ENCODE results near the gene C2. TPM values are rescaled to one million over a fixed set of nuclear protein-coding genes. Genes with fewer than 3 reads are reported as not detected.

The C2 gene
- polyA plus RNA-seq, 1 of the 3 experiments (the other 2 are of a cell fraction), result 0.43 TPM

- peaks cover 22% of the 10 kb centered on the region for H3F3A ChIP-seq (replicated peaks; ENCODE audit: insufficient read depth)
- no peak overlapping the region for H3K9ac ChIP-seq
- no peaks in the 10 kb centered on the region for H4K20me1 ChIP-seq (ENCODE audit: insufficient read depth)
- POLR2A ChIA-PET, result no interaction called here
- H3K4me1 ChIP-seq (ENCODE audit: control insufficient read depth in 1 of 2, insufficient read depth in 2 of 2, low read depth in 1 of 2, low read length in 1 of 2), result peaks cover 0 to 17% of the 10 kb centered on the region in 2 experiments; a peak in 2 of 4 replicates
- H3K4me3 ChIP-seq (ENCODE audit: low read depth in 2 of 2, low read length in 1 of 2), result no peak overlapping the region
- H3K9me3 ChIP-seq, result no peaks in the 10 kb centered on the region
- no peak overlapping the region for H3K27ac ChIP-seq (ENCODE audit: low read depth in 2 of 2, low read length in 1 of 2)
- H3K79me2 ChIP-seq (ENCODE audit: insufficient read depth), result peaks cover 43% of the 10 kb centered on the region
- H2AFZ ChIP-seq (ENCODE audit: low read depth), result no peak overlapping the region
- no peak for DNase-seq
- TF ChIP-seq EP300 (IDR thresholded peaks at IDR 0.05; ENCODE audit: borderline replicate concordance in 1 of 2, low read depth in 1 of 2, low read length in 1 of 2) (no peak), MEF2A (IDR thresholded peaks at IDR 0.05; ENCODE audit: borderline replicate concordance, low read depth) (no peak), RCOR1 (IDR thresholded peaks at IDR 0.05; ENCODE audit: low read length) (no peak), RXRA (IDR thresholded peaks at IDR 0.05; ENCODE audit: borderline replicate concordance, low read depth) (no peak), ELF1 (IDR thresholded peaks at IDR 0.05) (no peak), MXI1 (IDR thresholded peaks at IDR 0.05; ENCODE audit: low read depth, low read length) (no peak), CHD2 (IDR thresholded peaks at IDR 0.05; ENCODE audit: low read length, partially characterized antibody) (no peak), TAF1 (IDR thresholded peaks at IDR 0.05; ENCODE audit: borderline replicate concordance, low read depth, low read length) (no peak), SIN3A (IDR thresholded peaks at IDR 0.05; ENCODE audit: borderline replicate concordance, low read depth, low read length) (no peak), USF2 (IDR thresholded peaks at IDR 0.05; ENCODE audit: borderline replicate concordance, low read depth, low read length) (no peak), GATA2 (CRISPR knock-in tag; IDR thresholded peaks at IDR 0.05) (no peak), RAD21 (IDR thresholded peaks at IDR 0.05; ENCODE audit: low read length) (no peak), FOXJ3 (CRISPR knock-in tag; IDR thresholded peaks at IDR 0.05) (no peak), EZH2phosphoT487 (IDR thresholded peaks at IDR 0.05; ENCODE audit: borderline replicate concordance, low read depth) (no peak), REST (IDR thresholded peaks at IDR 0.05; ENCODE audit: low read depth, low read length) (no peak), SMC3 (IDR thresholded peaks at IDR 0.05; ENCODE audit: low read depth, low read length) (no peak), USF1 (IDR thresholded peaks at IDR 0.05; ENCODE audit: borderline replicate concordance, low read depth) (no peak), TEAD4 (IDR thresholded peaks at IDR 0.05; ENCODE audit: borderline replicate concordance, insufficient read depth) (no peak), POLR2AphosphoS5 (IDR thresholded peaks at IDR 0.05; ENCODE audit: low read depth, low read length) (no peak)
- TF ChIP-seq, protein P1, sequence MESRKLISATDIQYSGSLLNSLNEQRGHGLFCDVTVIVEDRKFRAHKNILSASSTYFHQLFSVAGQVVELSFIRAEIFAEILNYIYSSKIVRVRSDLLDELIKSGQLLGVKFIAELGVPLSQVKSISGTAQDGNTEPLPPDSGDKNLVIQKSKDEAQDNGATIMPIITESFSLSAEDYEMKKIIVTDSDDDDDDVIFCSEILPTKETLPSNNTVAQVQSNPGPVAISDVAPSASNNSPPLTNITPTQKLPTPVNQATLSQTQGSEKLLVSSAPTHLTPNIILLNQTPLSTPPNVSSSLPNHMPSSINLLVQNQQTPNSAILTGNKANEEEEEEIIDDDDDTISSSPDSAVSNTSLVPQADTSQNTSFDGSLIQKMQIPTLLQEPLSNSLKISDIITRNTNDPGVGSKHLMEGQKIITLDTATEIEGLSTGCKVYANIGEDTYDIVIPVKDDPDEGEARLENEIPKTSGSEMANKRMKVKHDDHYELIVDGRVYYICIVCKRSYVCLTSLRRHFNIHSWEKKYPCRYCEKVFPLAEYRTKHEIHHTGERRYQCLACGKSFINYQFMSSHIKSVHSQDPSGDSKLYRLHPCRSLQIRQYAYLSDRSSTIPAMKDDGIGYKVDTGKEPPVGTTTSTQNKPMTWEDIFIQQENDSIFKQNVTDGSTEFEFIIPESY (IDR thresholded peaks at IDR 0.05; ENCODE audit: borderline replicate concordance, low read depth), result no peak
- CTCF ChIA-PET, result no interaction called here
- WGBS (ENCODE audit: low lambda C conversion rate), result 84% methylated on average over 3 of the region's 3 CpGs
- no peak overlapping the region for H3K4me2 ChIP-seq
- H3K27me3 ChIP-seq (ENCODE audit: insufficient read depth), result no peaks in the 10 kb centered on the region
- H3K9me2 ChIP-seq, result no peaks in the 10 kb centered on the region
- H3K36me3 ChIP-seq (replicated peaks in 1 of 2; ENCODE audit: control insufficient read depth in 1 of 2, insufficient read depth in 2 of 2, low read length in 1 of 2), result peaks cover 44 to 65% of the 10 kb centered on the region in 2 experiments
These were observed 29.3 kb downstream of the C2 start for GRCh38 chr6:31956796-31957195.

Measured in SK-N-SH (cell line).